Measurements from ENCODE around the gene DRAP1. TPM values are rescaled to one million over a fixed set of nuclear protein-coding genes. Genes with fewer than 3 reads are reported as not detected.

Gene DRAP1
- total RNA-seq, 1 experiment from 2014 or later = 66.2 TPM

DNA sequence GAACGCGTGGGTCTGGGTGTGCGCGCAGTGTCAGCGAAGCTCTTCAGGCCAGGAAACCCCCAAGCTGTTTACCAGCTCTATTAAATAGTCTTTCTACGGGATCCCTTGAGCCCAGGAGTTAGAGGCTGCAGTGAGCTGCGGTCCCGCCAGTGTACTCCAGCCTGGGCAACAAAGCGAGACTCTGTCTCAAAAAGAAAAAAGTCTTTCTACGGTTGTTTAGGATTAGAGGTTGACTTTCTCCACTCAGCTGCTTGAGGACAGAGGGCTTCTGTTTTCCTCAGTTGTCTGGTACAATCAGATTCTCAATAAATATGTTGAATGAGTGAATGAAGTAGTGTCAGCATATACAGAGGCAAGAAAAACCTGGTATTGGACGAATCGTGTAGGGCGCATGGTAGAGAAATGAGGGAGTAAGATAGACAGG, 42.9 kb downstream of the DRAP1 start:
- Histone ChIP-seq H3K4me3 (ENCODE audit: low read length) (peak overlapping the region; percentile 99), H3K36me3 (ENCODE audit: insufficient read depth, low read length) (peaks cover 6% of the 10 kb centered on the region; the same call in 1 of the 2 replicates), H3K9me3 (ENCODE audit: low read length) (no peaks in the 10 kb centered on the region), H3K4me2 (ENCODE audit: low read depth, low read length, poor library complexity, severe bottlenecking) (peak overlapping the region; percentile 94), H3K9me2 (replicated peaks; ENCODE audit: insufficient read depth, low read length) (no peaks in the 10 kb centered on the region), H3K27me3 (ENCODE audit: low read length) (no peaks in the 10 kb centered on the region), H3K27ac (ENCODE audit: low read length) (no peak overlapping the region), H4K20me1 (ENCODE audit: insufficient read depth, low read depth, low read length) (peaks cover 12% of the 10 kb centered on the region), H3K9ac (ENCODE audit: low read length) (peak overlapping the region; percentile 100), H3K79me2 (ENCODE audit: low read length) (peaks cover 29% of the 10 kb centered on the region), H2AFZ (ENCODE audit: low read length) (no peak overlapping the region), H3K4me1 (ENCODE audit: low read length) (peaks cover 19% of the 10 kb centered on the region)
- no peak for DNase-seq

DNA sequence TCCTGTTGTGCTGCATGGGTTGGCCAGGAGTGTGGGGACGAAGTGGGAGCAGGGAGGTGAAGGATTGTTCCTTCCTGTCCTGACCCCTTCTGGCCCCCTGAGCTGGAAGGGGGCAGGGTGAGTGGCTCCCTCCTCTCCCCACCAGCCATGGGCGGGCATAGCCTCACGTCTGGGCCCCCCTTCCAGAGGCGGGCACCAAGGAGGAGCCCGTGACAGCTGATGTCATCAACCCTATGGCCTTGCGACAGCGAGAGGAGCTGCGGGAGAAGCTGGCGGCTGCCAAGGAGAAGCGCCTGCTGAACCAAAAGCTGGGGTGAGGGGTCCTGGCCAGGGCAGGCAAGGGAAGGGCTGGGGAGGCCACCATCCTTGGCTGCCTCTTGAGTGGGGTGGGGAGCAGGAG, 45.7 kb downstream of the DRAP1 start:
- H3K9ac ChIP-seq (ENCODE audit: low read length) = no peak overlapping the region
- no peak overlapping the region for H3K4me3 ChIP-seq (ENCODE audit: low read length)
- peaks cover 12% of the 10 kb centered on the region for H4K20me1 ChIP-seq (ENCODE audit: insufficient read depth, low read depth, low read length)
- no peaks in the 10 kb centered on the region for H3K9me3 ChIP-seq (ENCODE audit: low read length)
- H3K27me3 ChIP-seq (ENCODE audit: low read length) = no peaks in the 10 kb centered on the region
- H3K79me2 ChIP-seq (ENCODE audit: low read length) = peaks cover 29% of the 10 kb centered on the region
- H3K4me2 ChIP-seq (ENCODE audit: low read depth, low read length, poor library complexity, severe bottlenecking) = no peak overlapping the region
- peaks cover 19% of the 10 kb centered on the region for H3K4me1 ChIP-seq (ENCODE audit: low read length)
- no peaks in the 10 kb centered on the region for H3K9me2 ChIP-seq (replicated peaks; ENCODE audit: insufficient read depth, low read length)
- H2AFZ ChIP-seq (ENCODE audit: low read length) = no peak overlapping the region
- DNase-seq = no peak
- H3K27ac ChIP-seq (ENCODE audit: low read length) = no peak overlapping the region
- peaks cover 9% of the 10 kb centered on the region; the same call in 1 of the 2 replicates for H3K36me3 ChIP-seq (ENCODE audit: insufficient read depth, low read length)

- Histone ChIP-seq H3K36me3 (ENCODE audit: insufficient read depth, low read length) (peaks cover 9% of the 10 kb centered on the region; the same call in 1 of the 2 replicates), H2AFZ (ENCODE audit: low read length) (no peak overlapping the region), H3K79me2 (ENCODE audit: low read length) (peaks cover 29% of the 10 kb centered on the region), H3K9me2 (replicated peaks; ENCODE audit: insufficient read depth, low read length) (no peaks in the 10 kb centered on the region), H4K20me1 (ENCODE audit: insufficient read depth, low read depth, low read length) (peaks cover 12% of the 10 kb centered on the region), H3K27ac (ENCODE audit: low read length) (no peak overlapping the region), H3K4me3 (ENCODE audit: low read length) (no peak overlapping the region), H3K9me3 (ENCODE audit: low read length) (no peaks in the 10 kb centered on the region), H3K9ac (ENCODE audit: low read length) (no peak overlapping the region), H3K4me1 (ENCODE audit: low read length) (peaks cover 12% of the 10 kb centered on the region), H3K4me2 (ENCODE audit: low read depth, low read length, poor library complexity, severe bottlenecking) (no peak overlapping the region), H3K27me3 (ENCODE audit: low read length) (no peaks in the 10 kb centered on the region)
- no peak for DNase-seq
These were observed 46.9 kb downstream of the DRAP1 start for GRCh38 chr11:65965986-65966762.

- H2AFZ ChIP-seq (ENCODE audit: low read length) = no peak overlapping the region
- H3K4me3 ChIP-seq (ENCODE audit: low read length) = no peak overlapping the region
- H3K27ac ChIP-seq (ENCODE audit: low read length) = no peak overlapping the region
- DNase-seq = no peak
- H3K9me2 ChIP-seq (replicated peaks; ENCODE audit: insufficient read depth, low read length) = no peaks in the 10 kb centered on the region
- H3K36me3 ChIP-seq (ENCODE audit: insufficient read depth, low read length) = peaks cover 9% of the 10 kb centered on the region; the same call in 1 of the 2 replicates
- H3K79me2 ChIP-seq (ENCODE audit: low read length) = peaks cover 20% of the 10 kb centered on the region
- H3K4me1 ChIP-seq (ENCODE audit: low read length) = peaks cover 9% of the 10 kb centered on the region
- no peaks in the 10 kb centered on the region for H3K9me3 ChIP-seq (ENCODE audit: low read length)
- H3K27me3 ChIP-seq (ENCODE audit: low read length) = no peaks in the 10 kb centered on the region
- H3K9ac ChIP-seq (ENCODE audit: low read length) = no peak overlapping the region
- H4K20me1 ChIP-seq (ENCODE audit: insufficient read depth, low read depth, low read length) = peaks cover 8% of the 10 kb centered on the region
- no peak overlapping the region for H3K4me2 ChIP-seq (ENCODE audit: low read depth, low read length, poor library complexity, severe bottlenecking)
These were observed 48.2 kb downstream of the DRAP1 start for GRCh38 chr11:65967329-65967934.

DNA sequence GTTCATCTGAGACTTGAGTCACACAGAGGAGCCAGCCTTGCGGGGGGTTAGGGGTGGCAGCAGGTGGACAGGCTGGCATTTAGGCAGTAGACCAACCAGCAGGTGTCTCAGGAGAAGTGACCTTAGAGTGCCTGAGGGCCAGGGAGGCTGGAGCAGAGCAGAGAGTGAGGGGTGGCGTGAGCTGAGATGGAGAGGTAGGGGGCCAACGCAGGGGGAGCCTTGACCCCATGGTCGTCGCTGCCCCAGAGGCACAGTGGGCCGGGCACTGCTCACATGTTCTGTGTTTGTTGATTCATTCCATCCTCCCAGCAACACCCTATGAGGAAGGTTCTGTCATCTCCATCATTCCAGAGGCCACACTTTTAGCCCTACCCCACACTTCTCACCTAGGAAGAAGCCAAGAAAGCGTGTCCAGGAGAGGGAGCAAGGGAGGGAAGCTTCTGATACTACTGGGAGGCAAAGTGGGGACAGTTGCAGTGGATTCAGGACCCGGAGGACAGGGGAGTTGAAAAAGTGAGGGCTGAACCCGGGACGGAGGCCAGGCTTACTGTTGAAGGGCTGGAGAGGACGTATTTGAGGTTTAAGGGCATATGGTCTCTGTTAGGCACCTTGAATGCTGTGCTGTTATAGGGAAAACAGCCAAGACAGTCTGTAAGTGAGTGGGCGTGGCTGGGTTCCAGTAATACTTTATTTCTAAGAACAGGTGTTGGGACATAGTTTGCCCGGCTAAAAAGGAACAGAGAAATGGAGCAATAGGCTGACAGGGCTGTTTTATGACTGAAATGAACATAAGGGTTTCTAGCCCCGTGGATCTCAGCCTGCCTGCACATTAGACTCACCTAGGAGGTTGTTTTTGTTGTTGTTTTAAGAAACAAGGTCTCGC, 49.6 kb downstream of the DRAP1 start:
- H3K4me2 ChIP-seq (ENCODE audit: low read depth, low read length, poor library complexity, severe bottlenecking) = no peak overlapping the region
- H3K4me3 ChIP-seq (ENCODE audit: low read length) = no peak overlapping the region
- H3K9ac ChIP-seq (ENCODE audit: low read length) = no peak overlapping the region
- no peaks in the 10 kb centered on the region for H3K9me2 ChIP-seq (replicated peaks; ENCODE audit: insufficient read depth, low read length)
- H3K9me3 ChIP-seq (ENCODE audit: low read length) = no peaks in the 10 kb centered on the region
- peaks cover 8% of the 10 kb centered on the region; the same call in 1 of the 2 replicates for H3K36me3 ChIP-seq (ENCODE audit: insufficient read depth, low read length)
- no peaks in the 10 kb centered on the region for H3K4me1 ChIP-seq (ENCODE audit: low read length)
- H3K27ac ChIP-seq (ENCODE audit: low read length) = no peak overlapping the region
- no peaks in the 10 kb centered on the region for H3K27me3 ChIP-seq (ENCODE audit: low read length)
- DNase-seq = no peak
- no peaks in the 10 kb centered on the region for H4K20me1 ChIP-seq (ENCODE audit: insufficient read depth, low read depth, low read length)
- H3K79me2 ChIP-seq (ENCODE audit: low read length) = peaks cover 6% of the 10 kb centered on the region
- no peak overlapping the region for H2AFZ ChIP-seq (ENCODE audit: low read length)

Other genes with a start within 250 kb of the DRAP1 start
- 17.8 and 23.9 TPM in 2 replicates for gene KAT5, start 207.2 kb upstream of the DRAP1 start, total RNA-seq (2014; rRNA removed; shearing (Covaris generic); ENCODE audit: low replicate concordance)
- gene RNASEH2C, start 198.6 kb upstream of the DRAP1 start, total RNA-seq (2014; rRNA removed; shearing (Covaris generic); ENCODE audit: low replicate concordance) = 70.7 and 133 TPM in 2 replicates
- 11.1 and 19.8 TPM in 2 replicates for gene AP5B1, start 138.4 kb upstream of the DRAP1 start, total RNA-seq (2014; rRNA removed; shearing (Covaris generic); ENCODE audit: low replicate concordance)
- not detected in 2 replicates for gene OVOL1, start 132.4 kb upstream of the DRAP1 start, total RNA-seq (2014; rRNA removed; shearing (Covaris generic); ENCODE audit: low replicate concordance)
- not detected in 2 replicates for gene SNX32, start 85.5 kb upstream of the DRAP1 start, total RNA-seq (2014; rRNA removed; shearing (Covaris generic); ENCODE audit: low replicate concordance)
- gene CFL1, start 61.2 kb upstream of the DRAP1 start, total RNA-seq (2014; rRNA removed; shearing (Covaris generic); ENCODE audit: low replicate concordance) = 514 and 827 TPM in 2 replicates
- gene MUS81, start 59.0 kb upstream of the DRAP1 start, total RNA-seq (2014; rRNA removed; shearing (Covaris generic); ENCODE audit: low replicate concordance) = 41.3 and 89.0 TPM in 2 replicates
- 1.3 and 2.6 TPM in 2 replicates for gene EFEMP2, start 46.6 kb upstream of the DRAP1 start, total RNA-seq (2014; rRNA removed; shearing (Covaris generic); ENCODE audit: low replicate concordance)
- not detected in 2 replicates for gene CTSW, start 39.6 kb upstream of the DRAP1 start, total RNA-seq (2014; rRNA removed; shearing (Covaris generic); ENCODE audit: low replicate concordance)
- gene FIBP, start 31.0 kb upstream of the DRAP1 start, total RNA-seq (2014; rRNA removed; shearing (Covaris generic); ENCODE audit: low replicate concordance) = 207 and 248 TPM in 2 replicates
- 21.3 and 56.7 TPM in 2 replicates for gene CCDC85B, start 28.8 kb upstream of the DRAP1 start, total RNA-seq (2014; rRNA removed; shearing (Covaris generic); ENCODE audit: low replicate concordance)
- gene FOSL1, start 19.0 kb upstream of the DRAP1 start, total RNA-seq (2014; rRNA removed; shearing (Covaris generic); ENCODE audit: low replicate concordance) = not detected in 2 replicates
- gene C11orf68, start 364 bp upstream of the DRAP1 start, total RNA-seq (2014; rRNA removed; shearing (Covaris generic); ENCODE audit: low replicate concordance) = 7.3 and 11.0 TPM in 2 replicates
- gene TSGA10IP, start 26.1 kb downstream of the DRAP1 start, total RNA-seq (2014; rRNA removed; shearing (Covaris generic); ENCODE audit: low replicate concordance) = not detected in 2 replicates
- gene SART1, start 42.3 kb downstream of the DRAP1 start, total RNA-seq (2014; rRNA removed; shearing (Covaris generic); ENCODE audit: low replicate concordance) = 23.1 and 63.2 TPM in 2 replicates
- gene EIF1AD, start 82.7 kb downstream of the DRAP1 start, total RNA-seq (2014; rRNA removed; shearing (Covaris generic); ENCODE audit: low replicate concordance) = 39.4 and 57.0 TPM in 2 replicates
- 44.3 and 84.2 TPM in 2 replicates for gene BANF1, start 83.1 kb downstream of the DRAP1 start, total RNA-seq (2014; rRNA removed; shearing (Covaris generic); ENCODE audit: low replicate concordance)
- gene CST6, start 92.6 kb downstream of the DRAP1 start, total RNA-seq (2014; rRNA removed; shearing (Covaris generic); ENCODE audit: low replicate concordance) = not detected in 2 replicates
- gene CATSPER1, start 107.1 kb downstream of the DRAP1 start, total RNA-seq (2014; rRNA removed; shearing (Covaris generic); ENCODE audit: low replicate concordance) = not detected in 2 replicates
- not detected in 2 replicates for gene GAL3ST3, start 129.7 kb downstream of the DRAP1 start, total RNA-seq (2014; rRNA removed; shearing (Covaris generic); ENCODE audit: low replicate concordance)
- gene SF3B2, start 132.9 kb downstream of the DRAP1 start, total RNA-seq (2014; rRNA removed; shearing (Covaris generic); ENCODE audit: low replicate concordance) = 89.0 and 166 TPM in 2 replicates
- gene PACS1, start 150.8 kb downstream of the DRAP1 start, total RNA-seq (2014; rRNA removed; shearing (Covaris generic); ENCODE audit: low replicate concordance) = 60.5 and 81.1 TPM in 2 replicates